GM19397 (cell line): Measurements from ENCODE around the gene FXN.

Source experiments
- ATAC-seq: cut with Tn5 transposase; IDR thresholded peaks from one replicate; pipeline ENCODE4 v1.9.1; 2021; ENCODE audit warnings: mild to moderate bottlenecking, moderate library complexity; ENCODE audit not compliant: unreplicated experiment

The FXN gene

GRCh38 chr9:69137311-69137710 is 101.8 kb downstream of the FXN start:
- ATAC-seq: no peak

- no peak for ATAC-seq
Observed at GRCh38 chr9:69139596-69139995, 104.0 kb downstream of the FXN start.

GRCh38 chr9:69140123-69140735 is 104.7 kb downstream of the FXN start:
- ATAC-seq: no peak

GRCh38 chr9:69141851-69142250 is 106.3 kb downstream of the FXN start:
- no peak for ATAC-seq

- no peak for ATAC-seq
Observed at GRCh38 chr9:69143291-69143690, 107.7 kb downstream of the FXN start.

- no peak for ATAC-seq
Observed at GRCh38 chr9:69145144-69145715, 109.7 kb downstream of the FXN start.

- no peak for ATAC-seq
Observed at GRCh38 chr9:69147041-69147834, 111.7 kb downstream of the FXN start.

GRCh38 chr9:69149321-69149807 is 113.8 kb downstream of the FXN start:
- ATAC-seq: no peak
